Activated CD4-positive, alpha-beta memory T cell treated with anti-CD3 and anti-CD28 coated beads, Interleukin-2, amount 10 ng/mL, durations not matched to agents 7 days and 5 days (primary cell): ENCODE measurements around the gene FOXD4L3. TPM values are rescaled to one million over a fixed set of nuclear protein-coding genes. Genes with fewer than 3 reads are reported as not detected.
"Not testable (repeated sequence)": the region's sequence is repeated elsewhere in the genome, so short reads cannot be mapped to it uniquely, and the experiment has no call there.

ENCODE experiments used
- CTCF ChIA-PET: fragments of 350-600 bp; sonication (Branson Sonifier 250); formaldehyde crosslinking; loops from one replicate; lab custom pipeline; 2021; ENCODE audit warnings: antibody characterized with exemption, inconsistent platforms; lab: Charles Lee
- POLR2A ChIA-PET: fragments of 350-600 bp; sonication (Branson Sonifier 250); formaldehyde crosslinking; loops from one replicate; lab custom pipeline; 2021; ENCODE audit warnings: antibody characterized with exemption; lab: Charles Lee
- DNase-seq: peaks from one replicate; pipeline ENCODE4 v3.0.0-alpha.2; 2020
- H3K27ac Mint-ChIP-seq: one replicate; pipeline ENCODE4 v1.8.0; 2021; ENCODE audit warnings: mild to moderate bottlenecking, mixed read lengths
- H3K27me3 Mint-ChIP-seq: one replicate; pipeline ENCODE4 v1.8.0; 2021; ENCODE audit warnings: mixed read lengths
- H3K36me3 Mint-ChIP-seq: one replicate; pipeline ENCODE4 v1.8.0; 2021; ENCODE audit warnings: low read depth, mixed read lengths
- H3K4me1 Mint-ChIP-seq: one replicate; pipeline ENCODE4 v1.8.0; 2021; ENCODE audit warnings: mixed read lengths
- H3K4me3 Mint-ChIP-seq: one replicate; pipeline ENCODE4 v1.8.0; 2021; ENCODE audit warnings: mild to moderate bottlenecking, mixed read lengths
- H3K9me3 Mint-ChIP-seq: one replicate; pipeline ENCODE4 v1.8.0; 2021; ENCODE audit warnings: mixed read lengths
- total RNA-seq, 2 experiments: library from RNA; stranded (reverse); gene quantifications; one replicate each; pipeline ENCODE4 v1.2.3, GENCODE V29; 2021

Gene FOXD4L3
- total RNA-seq, 2 experiments from 2014 or later = not detected

- H3K9me3 Mint-ChIP-seq, CTCF ChIA-PET, H3K36me3 Mint-ChIP-seq, H3K4me3 Mint-ChIP-seq, H3K27ac Mint-ChIP-seq, DNase-seq, H3K4me1 Mint-ChIP-seq, POLR2A ChIA-PET, H3K27me3 Mint-ChIP-seq: not testable (repeated sequence)
Observed at GRCh38 chr9:68330531-68331173, 28.0 kb downstream of the FOXD4L3 start.

GRCh38 chr9:68332122-68332521 lies 29.5 kb downstream of the FOXD4L3 start:
- H3K4me3 Mint-ChIP-seq, CTCF ChIA-PET, DNase-seq, H3K4me1 Mint-ChIP-seq, H3K27ac Mint-ChIP-seq, POLR2A ChIA-PET, H3K27me3 Mint-ChIP-seq, H3K9me3 Mint-ChIP-seq, H3K36me3 Mint-ChIP-seq: not testable (repeated sequence)

- H3K27me3 Mint-ChIP-seq, H3K4me3 Mint-ChIP-seq, DNase-seq, H3K4me1 Mint-ChIP-seq, POLR2A ChIA-PET, CTCF ChIA-PET, H3K27ac Mint-ChIP-seq, H3K36me3 Mint-ChIP-seq, H3K9me3 Mint-ChIP-seq: not testable (repeated sequence)
Observed at GRCh38 chr9:68335935-68336334, 33.3 kb downstream of the FOXD4L3 start.

- H3K27me3 Mint-ChIP-seq, CTCF ChIA-PET, DNase-seq, H3K36me3 Mint-ChIP-seq, H3K27ac Mint-ChIP-seq, H3K9me3 Mint-ChIP-seq, H3K4me3 Mint-ChIP-seq, POLR2A ChIA-PET, H3K4me1 Mint-ChIP-seq: not testable (repeated sequence)
Observed at GRCh38 chr9:68336639-68337339, 34.1 kb downstream of the FOXD4L3 start.

- H3K36me3 Mint-ChIP-seq, H3K27me3 Mint-ChIP-seq, H3K27ac Mint-ChIP-seq, DNase-seq, CTCF ChIA-PET, H3K9me3 Mint-ChIP-seq, POLR2A ChIA-PET, H3K4me1 Mint-ChIP-seq, H3K4me3 Mint-ChIP-seq: not testable (repeated sequence)
Observed at GRCh38 chr9:68338000-68338399, 35.3 kb downstream of the FOXD4L3 start.

GRCh38 chr9:68342265-68343025 lies 39.8 kb downstream of the FOXD4L3 start:
- POLR2A ChIA-PET, H3K4me3 Mint-ChIP-seq, H3K36me3 Mint-ChIP-seq, H3K9me3 Mint-ChIP-seq, H3K4me1 Mint-ChIP-seq, H3K27me3 Mint-ChIP-seq, H3K27ac Mint-ChIP-seq, DNase-seq: not testable (repeated sequence)
- CTCF ChIA-PET = interaction anchor here (1.1 to 1.2 kb wide), 2 partner anchors 225 to 227 kb away, joined by 3 read pairs; no protein-coding TSS in a partner anchor

GRCh38 chr9:68343242-68343641 lies 40.6 kb downstream of the FOXD4L3 start:
- POLR2A ChIA-PET, H3K27ac Mint-ChIP-seq, H3K36me3 Mint-ChIP-seq, H3K4me3 Mint-ChIP-seq, DNase-seq, H3K27me3 Mint-ChIP-seq, H3K9me3 Mint-ChIP-seq, H3K4me1 Mint-ChIP-seq: not testable (repeated sequence)
- CTCF ChIA-PET = interaction anchor here (0.7 to 1.2 kb wide), 3 partner anchors 225 to 537 kb away, joined by 3 read pairs; no protein-coding TSS in a partner anchor

- H3K36me3 Mint-ChIP-seq, H3K4me1 Mint-ChIP-seq, DNase-seq, H3K27ac Mint-ChIP-seq, H3K4me3 Mint-ChIP-seq, POLR2A ChIA-PET, H3K9me3 Mint-ChIP-seq: not testable (repeated sequence)
- CTCF ChIA-PET = interaction anchor here (0.8 kb wide), 1 partner anchor 224 kb away, joined by 3 read pairs; no protein-coding TSS in a partner anchor
- H3K27me3 Mint-ChIP-seq = peaks cover 13% of the 10 kb centered on the region
Observed at GRCh38 chr9:68343992-68344391, 41.3 kb downstream of the FOXD4L3 start.

- peaks cover 28% of the 10 kb centered on the region for H3K27me3 Mint-ChIP-seq
- H3K27ac Mint-ChIP-seq, H3K4me3 Mint-ChIP-seq, POLR2A ChIA-PET, H3K9me3 Mint-ChIP-seq, H3K4me1 Mint-ChIP-seq, DNase-seq, H3K36me3 Mint-ChIP-seq, CTCF ChIA-PET: not testable (repeated sequence)
Observed at GRCh38 chr9:68351689-68352088, 49.0 kb downstream of the FOXD4L3 start.

Other genes starting within 250 kb of the FOXD4L3 start
- 10 to 100 TPM; 24.7 to 25.8 TPM for gene ZNG1C, start 60.9 kb upstream of the FOXD4L3 start, total RNA-seq
- not detected for gene PGM5, start 53.7 kb downstream of the FOXD4L3 start, total RNA-seq
- gene TMEM252, start 238.0 kb downstream of the FOXD4L3 start, total RNA-seq = not detected